ENCODE results near the gene POLR2H.

The POLR2H gene

DNA sequence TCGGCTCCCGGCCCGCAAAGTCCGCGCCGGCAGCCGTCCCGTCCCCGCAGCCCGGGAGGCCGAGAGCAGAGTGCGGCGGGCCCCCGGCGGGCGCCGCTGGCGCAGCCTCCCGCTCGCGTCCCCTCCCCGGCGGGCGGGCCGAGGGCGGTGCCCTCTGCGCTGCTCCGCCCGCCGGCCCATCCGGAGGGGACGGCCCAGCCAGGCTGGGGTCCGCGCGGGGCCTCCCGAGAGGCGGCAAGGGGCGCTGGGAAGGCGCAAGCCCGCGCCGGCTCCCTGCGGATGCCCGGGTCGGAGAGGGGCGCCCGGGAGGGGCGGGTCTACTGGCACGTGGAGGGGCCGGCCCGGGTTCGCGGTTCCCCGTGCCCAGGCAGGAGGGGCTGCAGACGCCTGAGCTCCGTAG is at the start of gene POLR2H, which contains the start of gene CLCN2:
POLR2H (plus strand) TSS at position 179 of the 400 bp plus-strand sequence. CDS start 1,783 bp downstream, outside the sequence.
CLCN2 (minus strand) TSS at position 74 of the 400 bp plus-strand sequence. CDS start 126 bp downstream, outside the sequence.
- DNase-seq: peak; percentile 24

GRCh38 chr3:184314363-184314699 is 47.2 kb upstream of the POLR2H start, which contains the start of gene EIF4G1:
EIF4G1 (plus strand) TSS chr3:184314606; CDS start chr3:184315797, 1,191 bp downstream.
- peak; percentile 91 for DNase-seq

DNA sequence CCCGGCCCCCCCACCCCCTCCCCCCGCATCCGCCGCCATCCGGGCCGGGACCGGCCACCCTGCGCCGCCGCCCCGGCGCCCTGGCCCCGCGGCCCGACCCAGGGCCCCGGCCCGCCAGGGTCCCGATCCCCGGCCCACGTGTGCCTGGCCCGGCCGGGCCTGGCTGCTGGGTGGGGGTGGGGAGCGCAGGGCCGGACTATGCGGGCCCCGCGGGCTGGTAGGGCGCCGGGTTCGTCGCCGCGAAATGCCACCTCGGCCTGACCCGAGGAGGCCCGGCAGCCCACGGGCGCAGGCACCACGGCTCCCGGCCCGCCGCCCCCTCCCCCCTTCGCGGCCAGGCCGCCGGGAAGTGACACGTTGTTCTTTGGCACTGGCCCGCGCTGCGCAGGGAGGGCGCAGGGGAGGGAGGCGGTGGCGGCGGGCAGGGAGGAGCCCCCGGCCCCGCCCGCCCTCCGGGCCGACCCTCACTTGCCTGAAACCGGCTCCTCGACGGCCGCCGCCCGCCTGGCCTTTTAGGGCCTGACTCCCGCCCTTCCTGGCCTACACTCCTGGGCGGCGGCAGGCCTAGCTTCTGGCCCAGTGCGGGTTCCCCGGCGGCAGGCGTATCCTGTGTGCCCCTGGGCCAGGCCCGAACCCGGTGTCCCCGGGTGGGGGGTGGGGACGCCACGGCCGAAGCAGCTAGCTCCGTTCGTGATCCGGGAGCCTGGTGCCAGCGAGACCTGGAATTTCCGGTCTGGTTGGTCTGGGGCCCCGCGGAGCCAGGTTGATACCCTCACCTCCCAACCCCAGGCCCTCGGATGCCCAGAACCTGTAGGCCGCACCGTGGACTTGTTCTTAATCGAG is 46.6 kb upstream of the POLR2H start:
- peak; percentile 66 for DNase-seq

DNA sequence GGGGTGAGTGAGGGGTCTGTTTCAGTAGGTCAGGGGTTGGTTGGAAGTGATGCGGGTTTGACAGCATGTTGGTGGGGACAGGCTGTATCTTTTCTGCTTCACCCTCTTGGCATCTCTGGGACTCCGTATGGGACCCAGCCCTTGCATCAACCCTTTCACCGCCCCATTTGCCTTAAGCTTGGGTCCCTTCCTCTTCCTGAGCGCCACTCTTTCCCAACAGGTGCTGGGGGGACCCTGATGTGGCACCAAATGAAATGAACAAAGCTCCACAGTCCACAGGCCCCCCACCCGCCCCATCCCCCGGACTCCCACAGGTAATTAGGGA is 46.0 kb upstream of the POLR2H start:
- no peak for DNase-seq

- no peak for DNase-seq
Measured at GRCh38 chr3:184315871-184316661, 45.4 kb upstream of the POLR2H start.

GRCh38 chr3:184316792-184317191 is 44.7 kb upstream of the POLR2H start:
- DNase-seq: no peak

DNA sequence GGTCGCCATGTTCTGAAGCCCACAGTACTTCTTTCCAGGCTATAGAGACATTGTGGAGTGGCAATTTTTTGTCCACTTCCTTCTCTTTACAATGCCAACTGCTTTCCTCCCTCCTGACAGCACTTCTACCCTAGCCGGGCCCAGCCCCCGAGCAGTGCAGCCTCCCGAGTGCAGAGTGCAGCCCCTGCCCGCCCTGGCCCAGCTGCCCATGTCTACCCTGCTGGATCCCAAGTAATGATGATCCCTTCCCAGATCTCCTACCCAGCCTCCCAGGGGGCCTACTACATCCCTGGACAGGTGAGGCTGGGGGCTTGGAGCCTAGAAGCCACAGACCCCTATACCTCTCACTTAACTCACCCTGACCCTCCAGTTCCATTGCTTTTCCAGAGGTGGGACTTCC is 44.3 kb upstream of the POLR2H start:
- DNase-seq: no peak

DNA sequence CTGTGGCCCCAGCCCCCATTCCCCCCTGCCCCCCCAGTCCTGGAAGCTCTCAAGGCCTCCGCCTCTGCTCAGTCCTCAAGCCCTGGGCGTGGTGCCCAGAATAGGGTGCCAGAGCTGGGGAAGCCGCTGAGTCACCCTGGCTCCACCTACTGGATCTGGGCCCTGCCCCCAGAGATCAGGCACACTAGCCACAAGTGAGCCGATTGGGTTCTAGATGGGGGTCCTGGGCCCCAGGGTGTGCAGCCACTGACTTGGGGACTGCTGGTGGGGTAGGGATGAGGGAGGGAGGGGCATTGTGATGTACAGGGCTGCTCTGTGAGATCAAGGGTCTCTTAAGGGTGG is 41.4 kb upstream of the POLR2H start:
- DNase-seq: no peak

GRCh38 chr3:184321666-184322065 is 39.8 kb upstream of the POLR2H start:
- no peak for DNase-seq

DNA sequence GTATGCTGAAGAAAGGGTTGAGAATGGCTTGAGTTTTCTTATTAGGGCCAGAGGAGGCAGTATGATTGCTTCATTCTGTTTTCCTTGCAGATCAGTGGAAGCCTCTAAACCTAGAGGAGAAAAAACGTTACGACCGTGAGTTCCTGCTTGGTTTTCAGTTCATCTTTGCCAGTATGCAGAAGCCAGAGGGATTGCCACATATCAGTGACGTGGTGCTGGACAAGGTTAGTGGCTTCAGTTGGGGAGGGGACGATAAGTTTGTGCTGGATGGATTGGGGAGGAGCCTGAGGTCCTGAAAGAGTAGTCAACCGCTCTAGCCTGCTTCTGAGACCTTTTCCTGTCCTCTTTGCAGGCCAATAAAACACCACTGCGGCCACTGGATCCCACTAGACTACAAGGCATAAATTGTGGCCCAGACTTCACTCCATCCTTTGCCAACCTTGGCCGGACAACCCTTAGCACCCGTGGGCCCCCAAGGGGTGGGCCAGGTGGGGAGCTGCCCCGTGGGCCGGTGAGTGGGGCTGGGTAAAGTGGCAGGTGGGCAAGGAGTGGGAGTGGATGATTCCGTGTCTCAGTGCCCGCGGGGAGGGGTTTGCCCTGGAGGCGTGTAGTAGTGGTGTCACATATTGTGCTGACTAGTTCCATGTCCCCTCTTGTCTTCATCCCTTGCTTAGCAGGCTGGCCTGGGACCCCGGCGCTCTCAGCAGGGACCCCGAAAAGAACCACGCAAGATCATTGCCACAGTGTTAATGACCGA is 38.6 kb upstream of the POLR2H start:
- DNase-seq: no peak

- no peak for DNase-seq
Measured at GRCh38 chr3:184323696-184324095, 37.8 kb upstream of the POLR2H start.

DNA sequence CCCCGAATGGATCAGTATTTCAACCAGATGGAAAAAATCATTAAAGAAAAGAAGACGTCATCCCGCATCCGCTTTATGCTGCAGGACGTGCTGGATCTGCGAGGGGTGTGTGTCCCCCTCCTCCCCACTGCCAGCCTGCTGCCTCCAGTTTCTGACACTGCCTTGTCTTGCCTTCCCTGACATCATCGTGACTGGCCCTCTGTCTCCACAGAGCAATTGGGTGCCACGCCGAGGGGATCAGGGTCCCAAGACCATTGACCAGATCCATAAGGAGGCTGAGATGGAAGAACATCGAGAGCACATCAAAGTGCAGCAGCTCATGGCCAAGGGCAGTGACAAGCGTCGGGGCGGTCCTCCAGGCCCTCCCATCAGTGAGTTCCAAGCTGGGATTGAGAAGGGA is 36.2 kb upstream of the POLR2H start:
- DNase-seq: no peak

DNA sequence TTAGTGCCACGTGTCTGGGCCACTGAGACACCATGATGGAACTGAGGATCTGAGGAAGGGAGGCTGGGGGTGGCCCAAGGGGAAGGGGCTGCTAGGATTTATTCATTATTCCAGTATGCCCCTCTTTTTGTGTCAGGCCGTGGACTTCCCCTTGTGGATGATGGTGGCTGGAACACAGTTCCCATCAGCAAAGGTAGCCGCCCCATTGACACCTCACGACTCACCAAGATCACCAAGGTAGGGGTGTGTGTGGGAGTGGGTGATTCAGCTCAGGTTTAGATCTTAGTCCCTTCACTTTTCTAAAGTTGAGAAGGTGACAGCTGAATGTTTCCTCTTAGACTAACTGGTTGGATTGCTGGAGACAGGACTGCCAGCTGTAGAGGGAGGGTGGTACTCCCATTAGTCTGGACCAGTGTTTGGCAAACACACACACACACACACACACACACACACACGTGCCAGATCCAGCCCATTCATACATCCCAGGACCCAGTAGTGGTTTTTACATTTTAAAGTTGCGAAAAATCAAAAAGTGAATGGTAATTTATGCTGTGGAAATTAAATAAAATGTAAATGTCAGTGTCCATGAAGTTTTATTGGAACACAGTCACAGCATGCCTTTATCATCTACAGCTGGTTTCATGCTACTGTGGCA is 35.7 kb upstream of the POLR2H start:
- DNase-seq: no peak

DNA sequence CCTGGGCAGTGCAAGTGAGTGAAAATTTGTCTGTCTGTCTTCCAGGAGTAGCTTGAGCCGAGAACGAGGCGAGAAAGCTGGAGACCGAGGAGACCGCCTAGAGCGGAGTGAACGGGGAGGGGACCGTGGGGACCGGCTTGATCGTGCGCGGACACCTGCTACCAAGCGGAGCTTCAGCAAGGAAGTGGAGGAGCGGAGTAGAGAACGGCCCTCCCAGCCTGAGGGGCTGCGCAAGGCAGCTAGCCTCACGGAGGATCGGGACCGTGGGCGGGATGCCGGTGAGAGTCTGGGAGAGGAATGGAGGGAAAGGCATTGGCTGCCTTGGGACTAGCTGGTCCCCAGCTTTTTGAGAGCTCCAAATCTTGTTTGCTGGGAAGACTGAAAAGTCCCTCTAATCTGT is 34.3 kb upstream of the POLR2H start:
- no peak for DNase-seq

GRCh38 chr3:184328516-184328915 is 33.0 kb upstream of the POLR2H start:
- DNase-seq: no peak

DNA sequence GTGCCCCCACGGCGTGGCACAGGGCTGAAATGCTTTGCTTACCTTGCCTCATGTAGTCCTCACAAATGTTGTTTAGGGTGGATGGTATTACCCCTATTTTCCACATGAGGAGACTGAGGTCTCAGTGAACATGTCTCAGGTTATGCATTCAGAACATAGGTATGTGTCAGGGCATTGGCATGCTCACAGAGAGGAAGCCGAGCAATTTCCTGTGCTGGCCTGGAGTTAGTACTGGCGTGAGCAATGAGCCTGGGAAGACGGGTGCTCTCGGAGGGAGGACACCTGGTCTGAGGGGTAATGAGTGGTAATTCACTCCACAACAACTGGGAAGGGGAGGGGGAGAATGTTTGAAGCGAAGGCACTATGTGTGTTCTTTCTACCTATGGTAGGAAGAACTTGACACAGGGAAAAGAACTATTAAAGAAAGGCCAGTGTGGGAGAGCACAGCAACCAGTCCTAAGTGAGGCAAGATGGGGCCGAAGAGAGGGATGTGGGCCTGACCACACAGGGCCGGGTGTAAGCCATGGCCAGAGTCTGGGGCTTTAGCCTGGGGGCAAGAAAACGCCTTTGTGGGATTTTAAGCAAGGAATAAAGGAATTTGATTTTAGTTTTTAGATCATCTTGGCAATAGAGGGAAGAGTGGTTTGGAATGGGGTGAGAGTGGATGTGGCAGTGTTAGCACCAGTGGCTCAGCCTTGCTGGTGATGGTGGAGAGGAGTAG is 29.0 kb upstream of the POLR2H start:
- DNase-seq: no peak

DNA sequence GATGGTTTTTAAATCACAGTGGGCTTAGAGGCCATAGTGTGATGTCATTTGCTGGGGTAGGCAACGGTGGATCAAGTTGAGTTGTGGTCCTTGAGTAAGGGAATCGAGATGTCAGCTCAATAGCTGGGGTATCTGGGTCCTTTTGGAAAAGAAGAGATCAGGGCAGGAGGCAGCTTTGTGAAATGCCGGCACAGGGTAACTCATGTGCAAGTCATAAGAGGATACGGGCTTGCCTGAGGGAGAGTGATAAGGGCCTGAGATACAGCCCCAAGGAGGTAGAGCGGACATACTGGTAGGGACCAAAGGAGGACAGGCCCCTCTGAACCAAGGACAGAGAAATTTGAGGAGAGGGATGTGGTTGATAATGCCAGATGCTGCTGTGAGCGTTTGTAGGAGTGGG is 28.3 kb upstream of the POLR2H start:
- no peak for DNase-seq

DNA sequence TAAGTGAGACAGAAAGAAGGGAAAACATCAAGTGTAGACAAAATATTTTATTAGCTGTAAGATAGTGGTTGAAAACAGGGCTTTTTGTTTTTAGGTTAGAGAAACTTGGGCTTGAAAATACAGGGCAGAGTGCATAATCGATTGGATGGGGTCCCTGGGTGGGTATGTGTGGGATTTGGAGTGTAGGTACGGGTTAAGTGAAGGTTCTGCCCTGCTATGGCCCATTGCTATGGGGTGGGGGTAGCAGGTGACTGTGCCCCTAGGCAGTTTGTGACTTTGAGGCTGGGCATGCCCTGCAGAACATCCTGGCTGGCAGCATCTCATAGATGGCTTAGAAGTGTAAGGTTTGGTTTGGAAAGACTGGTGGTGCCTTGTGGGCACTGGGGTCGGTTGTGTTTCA is 27.8 kb upstream of the POLR2H start:
- DNase-seq: no peak

DNA sequence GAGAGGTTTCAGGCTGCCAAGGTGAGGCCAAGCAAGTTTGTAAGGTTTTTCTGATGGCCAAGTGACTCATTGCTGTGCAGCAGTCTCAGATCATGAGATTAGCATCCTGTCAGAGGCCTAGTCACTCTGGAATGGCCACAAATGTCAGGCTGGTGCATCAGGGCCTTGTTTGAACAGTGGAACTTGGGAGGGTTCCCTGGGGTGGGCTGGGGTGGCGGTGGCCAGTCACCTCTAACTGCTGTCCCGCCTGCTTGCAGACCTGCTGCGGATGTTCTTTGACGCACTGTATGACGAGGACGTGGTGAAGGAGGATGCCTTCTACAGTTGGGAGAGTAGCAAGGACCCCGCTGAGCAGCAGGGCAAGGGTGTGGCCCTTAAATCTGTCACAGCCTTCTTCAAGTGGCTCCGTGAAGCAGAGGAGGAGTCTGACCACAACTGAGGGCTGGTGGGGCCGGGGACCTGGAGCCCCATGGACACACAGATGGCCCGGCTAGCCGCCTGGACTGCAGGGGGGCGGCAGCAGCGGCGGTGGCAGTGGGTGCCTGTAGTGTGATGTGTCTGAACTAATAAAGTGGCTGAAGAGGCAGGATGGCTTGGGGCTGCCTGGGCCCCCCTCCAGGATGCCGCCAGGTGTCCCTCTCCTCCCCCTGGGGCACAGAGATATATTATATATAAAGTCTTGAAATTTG is 26.9 kb upstream of the POLR2H start:
- DNase-seq: peak; percentile 20

DNA sequence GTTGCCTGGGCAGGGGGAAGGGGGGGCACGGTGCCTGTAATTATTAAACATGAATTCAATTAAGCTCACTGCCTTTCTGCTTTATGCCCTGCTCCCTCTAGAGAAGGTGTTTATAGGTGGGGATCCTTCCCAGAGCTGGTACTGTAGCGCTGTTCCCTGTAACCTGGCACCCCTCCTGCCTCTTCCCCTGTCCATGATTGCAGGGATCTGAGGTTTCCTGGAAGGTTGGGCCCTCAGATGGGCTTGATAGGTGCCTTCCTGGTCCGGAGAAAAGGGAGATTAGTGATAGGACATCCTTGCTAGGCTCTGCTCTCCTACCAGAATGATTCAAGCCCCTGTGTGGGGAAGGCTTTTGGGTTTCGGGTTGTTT is 26.2 kb upstream of the POLR2H start:
- no peak for DNase-seq

DNA sequence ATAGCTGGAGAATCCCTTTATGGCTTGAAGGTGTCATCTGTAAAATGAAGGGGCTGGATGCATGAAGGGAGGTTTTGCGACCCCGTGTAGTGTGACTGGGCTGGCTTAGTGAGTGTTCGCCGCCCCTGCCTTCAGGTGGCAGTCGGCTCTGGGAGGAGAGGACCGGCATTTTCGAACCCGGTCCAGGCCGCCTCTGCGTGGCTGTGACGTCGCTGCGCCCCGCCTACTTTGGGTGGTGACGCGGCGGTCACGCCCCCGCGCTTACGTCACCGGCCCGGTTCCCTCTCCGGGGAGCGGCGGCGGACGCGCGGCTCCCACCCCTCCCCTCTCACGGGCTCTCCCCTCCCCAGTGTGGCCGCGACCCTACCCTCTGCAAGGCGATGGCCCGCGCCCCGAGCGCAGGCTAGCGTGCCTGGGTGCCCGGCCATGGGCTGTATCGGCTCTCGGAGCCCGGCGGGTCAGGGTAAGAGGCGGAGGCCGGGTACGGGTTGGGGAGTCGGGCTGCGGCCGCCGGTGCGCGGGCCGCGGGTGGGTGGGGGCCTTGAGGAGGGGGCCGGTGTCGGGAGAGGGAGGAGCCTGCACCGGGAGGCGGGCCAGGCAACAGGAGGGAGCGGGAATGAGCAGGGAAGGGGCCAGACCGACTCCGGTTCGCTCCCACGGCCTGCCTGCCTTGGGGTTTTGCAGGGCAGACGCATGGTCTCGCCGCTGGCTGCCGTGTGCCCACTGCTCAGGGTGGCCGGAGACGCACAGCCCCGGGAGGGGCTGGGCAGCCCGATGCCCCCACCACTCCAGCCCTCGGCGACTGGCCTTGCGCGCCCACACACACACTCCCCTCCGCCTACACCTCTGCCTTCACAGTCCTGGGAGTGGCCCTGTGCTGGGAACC is 25.6 kb upstream of the POLR2H start:
- DNase-seq: peak; percentile 80

Measured in activated gamma-delta T cell treated with Interleukin-2 at 50 U/mL for 16 hours (primary cell).